ENCODE measurements around the gene SPACA4.

DNA sequence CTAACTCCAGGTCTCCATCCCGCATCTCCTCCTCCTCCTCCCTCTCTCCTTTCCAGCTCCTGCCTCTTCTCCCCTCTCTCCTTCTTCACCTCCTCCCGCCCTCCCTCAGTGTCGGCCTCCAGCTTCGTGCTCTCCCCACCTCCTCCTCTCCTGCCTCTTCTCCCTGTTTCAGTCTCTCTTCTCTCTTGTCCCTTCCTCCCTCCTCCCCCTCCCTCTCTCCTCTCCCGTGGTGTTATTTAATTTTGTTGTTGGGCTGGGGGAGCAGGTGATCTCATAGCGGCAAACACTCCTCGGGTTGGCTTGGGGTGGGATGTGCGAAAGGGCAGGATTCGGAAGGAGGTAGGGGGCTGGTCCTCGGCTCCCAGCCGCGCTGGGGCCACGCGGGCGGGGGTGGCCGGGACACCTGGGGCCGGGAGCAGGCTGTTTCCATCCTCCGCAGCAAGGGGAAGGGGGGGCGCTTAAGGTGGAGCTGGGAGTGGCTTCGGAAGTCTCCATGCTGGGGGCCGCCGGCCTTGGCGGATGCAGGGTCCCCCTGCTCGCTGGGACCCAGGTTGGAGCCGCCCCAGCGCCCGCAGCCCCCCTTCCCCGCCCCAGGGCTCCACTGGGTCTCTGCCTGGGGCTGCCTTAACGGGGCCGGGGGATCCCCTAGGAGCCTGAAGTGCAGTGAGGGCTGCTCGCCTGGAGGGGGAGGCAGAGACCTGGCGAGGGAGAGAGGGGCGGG lies 39.6 kb downstream of the SPACA4 start, which contains the start of gene CA11:
- no peak; the same call in 1 of the 2 replicates for TF ChIP-seq TCF12 (IDR thresholded peaks at IDR 0.05)
- TF ChIP-seq CTCF (IDR thresholded peaks at IDR 0.05), result peak; percentile 76
- TF ChIP-seq JUND (IDR thresholded peaks at IDR 0.05), result no peak
- TF ChIP-seq TEAD4 (IDR thresholded peaks at IDR 0.05; ENCODE audit: borderline replicate concordance, insufficient read depth), result no peak
- no peak for TF ChIP-seq EZH2phosphoT487 (IDR thresholded peaks at IDR 0.05; ENCODE audit: borderline replicate concordance, low read depth)
- TF ChIP-seq USF2 (IDR thresholded peaks at IDR 0.05; ENCODE audit: borderline replicate concordance, low read depth, low read length), result no peak
- no peak for TF ChIP-seq RCOR1 (IDR thresholded peaks at IDR 0.05; ENCODE audit: low read length)
- TF ChIP-seq NFIC (IDR thresholded peaks at IDR 0.05; ENCODE audit: borderline replicate concordance), result no peak
- no peak for TF ChIP-seq GATA2 (CRISPR knock-in tag; IDR thresholded peaks at IDR 0.05)
- TF ChIP-seq REST (IDR thresholded peaks at IDR 0.05; ENCODE audit: low read depth, low read length), result no peak
- TF ChIP-seq, protein P1, sequence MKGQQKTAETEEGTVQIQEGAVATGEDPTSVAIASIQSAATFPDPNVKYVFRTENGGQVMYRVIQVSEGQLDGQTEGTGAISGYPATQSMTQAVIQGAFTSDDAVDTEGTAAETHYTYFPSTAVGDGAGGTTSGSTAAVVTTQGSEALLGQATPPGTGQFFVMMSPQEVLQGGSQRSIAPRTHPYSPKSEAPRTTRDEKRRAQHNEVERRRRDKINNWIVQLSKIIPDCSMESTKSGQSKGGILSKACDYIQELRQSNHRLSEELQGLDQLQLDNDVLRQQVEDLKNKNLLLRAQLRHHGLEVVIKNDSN (IDR thresholded peaks at IDR 0.05; ENCODE audit: borderline replicate concordance, low read depth), result no peak
- TF ChIP-seq CHD2 (IDR thresholded peaks at IDR 0.05; ENCODE audit: low read length, partially characterized antibody), result peak; percentile 70
- TF ChIP-seq PBX3 (IDR thresholded peaks at IDR 0.05), result no peak
- TF ChIP-seq POLR2AphosphoS5 (IDR thresholded peaks at IDR 0.05; ENCODE audit: low read depth, low read length), result no peak

Data from SK-N-SH (cell line).